Osteoblast (primary cell): ENCODE data around the gene RAB44. TPM values are rescaled to one million over a fixed set of nuclear protein-coding genes. Genes with fewer than 3 reads are reported as not detected.

Source experiments
- DNase-seq: peaks from one replicate; pipeline ENCODE4 v3.0.0; 2011; ENCODE audit warnings: low spot score, mixed read lengths; ENCODE audit not compliant: insufficient read length; ENCODE audit errors: missing footprints
- H2AFZ ChIP-seq: 2 replicates; pipeline ENCODE4 v1.6.0; 2011; ENCODE audit warnings: mild to moderate bottlenecking, low read length
- H3K27ac ChIP-seq: 2 replicates; pipeline ENCODE4 v1.5.1; 2011; ENCODE audit warnings: mild to moderate bottlenecking, low read depth, low read length, moderate library complexity
- H3K27me3 ChIP-seq: 2 replicates; pipeline ENCODE4 v1.6.0; 2012; ENCODE audit warnings: mild to moderate bottlenecking, control low read depth, inconsistent platforms, low read length, moderate library complexity; ENCODE audit not compliant: insufficient read depth
- H3K36me3 ChIP-seq: 2 replicates; pipeline ENCODE4 v1.5.1; 2011; ENCODE audit warnings: mild to moderate bottlenecking, low read length, control low read depth, moderate library complexity; ENCODE audit not compliant: insufficient read depth
- H3K4me1 ChIP-seq: 2 replicates; pipeline ENCODE4 v1.5.1; 2011; ENCODE audit warnings: mild to moderate bottlenecking, low read length, control low read depth, moderate library complexity; ENCODE audit not compliant: insufficient read depth
- H3K4me2 ChIP-seq: 2 replicates; pipeline ENCODE4 v1.6.0; 2011; ENCODE audit warnings: mild to moderate bottlenecking, low read length; ENCODE audit not compliant: insufficient read depth
- H3K4me3 ChIP-seq: fragments of 200-600 bp; sonication (generic); 3 replicates; pipeline ENCODE4 v1.5.1; 2012; ENCODE audit warnings: mild to moderate bottlenecking, low read length, inconsistent platforms; ENCODE audit not compliant: insufficient read depth
- H3K79me2 ChIP-seq: 2 replicates; pipeline ENCODE4 v1.6.0; 2012; ENCODE audit warnings: mild to moderate bottlenecking, low read length, control low read depth, inconsistent platforms; ENCODE audit not compliant: insufficient read depth
- H3K9me3 ChIP-seq: 2 replicates; pipeline ENCODE4 v1.5.1; 2011; ENCODE audit warnings: low read depth, low read length, control low read depth
- H4K20me1 ChIP-seq: 2 replicates; pipeline ENCODE4 v1.6.0; 2012; ENCODE audit warnings: mild to moderate bottlenecking, low read length, control low read depth; ENCODE audit not compliant: insufficient read depth
- total RNA-seq: library from RNA; depleted of rRNA; stranded (reverse); fragments of >200 nt; gene quantifications from 2 replicates; pipeline ENCODE4 v1.2.3, GENCODE V29; 2012
- TF ChIP-seq, protein P1 (sequence below): IDR thresholded peaks from 2 replicates; pipeline ENCODE4 v1.5.1; 2011; ENCODE audit warnings: mild to moderate bottlenecking, low read depth, low read length, moderate library complexity; ENCODE audit errors: extremely low read depth

Gene RAB44
- total RNA-seq, 1 donor = 0.36 TPM

DNA sequence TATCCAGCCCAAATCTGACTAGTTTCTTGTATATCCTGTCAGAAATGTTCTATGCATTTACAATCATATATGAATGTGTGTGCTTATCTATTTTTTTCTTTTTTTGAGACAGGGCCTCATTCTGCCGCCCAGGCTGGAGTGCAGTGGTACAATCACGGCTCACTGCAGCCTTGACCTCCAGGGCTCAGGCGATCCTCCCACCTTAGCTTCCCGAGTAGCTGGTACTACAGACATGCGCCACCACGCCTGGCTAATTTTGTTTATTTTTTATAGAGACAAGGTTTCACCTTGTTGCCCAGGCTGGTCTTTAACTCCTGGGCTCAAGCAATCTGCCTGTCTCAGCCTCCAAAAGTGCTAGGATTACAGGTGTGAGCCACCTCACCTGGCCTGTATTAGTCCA, 3.0 kb upstream of the RAB44 start:
- Histone ChIP-seq H3K4me3 (no peak overlapping the region), H2AFZ (no peak overlapping the region), H3K4me1 (no peaks in the 10 kb centered on the region), H3K27me3 (no peaks in the 10 kb centered on the region), H4K20me1 (no peaks in the 10 kb centered on the region), H3K9me3 (no peaks in the 10 kb centered on the region), H3K79me2 (no peaks in the 10 kb centered on the region), H3K4me2 (no peak overlapping the region), H3K36me3 (no peaks in the 10 kb centered on the region), H3K27ac (no peak overlapping the region)
- TF ChIP-seq, protein P1, sequence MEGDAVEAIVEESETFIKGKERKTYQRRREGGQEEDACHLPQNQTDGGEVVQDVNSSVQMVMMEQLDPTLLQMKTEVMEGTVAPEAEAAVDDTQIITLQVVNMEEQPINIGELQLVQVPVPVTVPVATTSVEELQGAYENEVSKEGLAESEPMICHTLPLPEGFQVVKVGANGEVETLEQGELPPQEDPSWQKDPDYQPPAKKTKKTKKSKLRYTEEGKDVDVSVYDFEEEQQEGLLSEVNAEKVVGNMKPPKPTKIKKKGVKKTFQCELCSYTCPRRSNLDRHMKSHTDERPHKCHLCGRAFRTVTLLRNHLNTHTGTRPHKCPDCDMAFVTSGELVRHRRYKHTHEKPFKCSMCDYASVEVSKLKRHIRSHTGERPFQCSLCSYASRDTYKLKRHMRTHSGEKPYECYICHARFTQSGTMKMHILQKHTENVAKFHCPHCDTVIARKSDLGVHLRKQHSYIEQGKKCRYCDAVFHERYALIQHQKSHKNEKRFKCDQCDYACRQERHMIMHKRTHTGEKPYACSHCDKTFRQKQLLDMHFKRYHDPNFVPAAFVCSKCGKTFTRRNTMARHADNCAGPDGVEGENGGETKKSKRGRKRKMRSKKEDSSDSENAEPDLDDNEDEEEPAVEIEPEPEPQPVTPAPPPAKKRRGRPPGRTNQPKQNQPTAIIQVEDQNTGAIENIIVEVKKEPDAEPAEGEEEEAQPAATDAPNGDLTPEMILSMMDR = no peak
- no peak for DNase-seq

DNA sequence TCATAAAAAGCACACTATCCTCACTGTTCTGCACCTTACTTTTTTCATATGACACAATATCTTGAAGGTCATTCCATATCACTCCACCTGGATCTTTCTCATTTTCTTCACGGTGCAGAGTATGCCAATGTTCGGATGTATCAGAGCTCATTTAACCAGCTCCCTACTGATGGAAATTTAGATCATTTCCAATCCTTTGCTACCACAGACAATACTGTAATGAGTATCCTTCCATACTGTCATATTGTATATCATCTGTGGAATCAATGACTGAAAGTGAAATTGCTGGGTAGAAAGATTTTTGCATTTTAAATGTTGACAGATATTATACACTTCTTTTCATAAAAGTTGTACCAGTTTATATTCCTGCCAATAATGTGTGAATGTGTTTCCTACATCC, 2.2 kb upstream of the RAB44 start:
- H3K79me2 ChIP-seq = no peaks in the 10 kb centered on the region
- TF ChIP-seq, protein P1 = no peak
- no peaks in the 10 kb centered on the region for H3K36me3 ChIP-seq
- no peaks in the 10 kb centered on the region for H3K4me1 ChIP-seq
- H3K27me3 ChIP-seq = no peaks in the 10 kb centered on the region
- no peak overlapping the region for H3K27ac ChIP-seq
- no peak for DNase-seq
- H3K9me3 ChIP-seq = no peaks in the 10 kb centered on the region
- no peaks in the 10 kb centered on the region for H4K20me1 ChIP-seq
- H3K4me3 ChIP-seq = no peak overlapping the region
- H3K4me2 ChIP-seq = no peak overlapping the region
- H2AFZ ChIP-seq = no peak overlapping the region

DNA sequence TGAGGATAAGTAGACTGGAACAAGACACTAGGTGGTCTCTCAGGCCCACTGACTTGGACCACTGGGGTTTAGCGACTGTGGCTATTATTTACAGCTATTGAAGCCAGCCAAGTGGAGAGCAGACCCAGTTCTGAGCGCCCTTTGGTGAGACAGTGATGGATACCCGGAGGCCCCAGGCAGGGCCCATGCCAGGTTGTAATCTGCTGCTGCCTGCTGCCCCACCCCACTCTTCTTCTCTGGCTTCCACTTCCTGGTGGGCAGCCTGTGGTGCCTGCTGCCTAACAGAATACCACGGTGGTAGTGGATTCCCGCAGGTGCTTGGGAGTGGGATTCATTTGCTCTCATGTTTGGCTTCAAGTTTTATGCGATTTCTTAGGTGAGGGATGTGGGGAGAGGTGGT, 570 bp downstream of the RAB44 start:
- no peak overlapping the region for H3K27ac ChIP-seq
- TF ChIP-seq, protein P1 = no peak

DNA sequence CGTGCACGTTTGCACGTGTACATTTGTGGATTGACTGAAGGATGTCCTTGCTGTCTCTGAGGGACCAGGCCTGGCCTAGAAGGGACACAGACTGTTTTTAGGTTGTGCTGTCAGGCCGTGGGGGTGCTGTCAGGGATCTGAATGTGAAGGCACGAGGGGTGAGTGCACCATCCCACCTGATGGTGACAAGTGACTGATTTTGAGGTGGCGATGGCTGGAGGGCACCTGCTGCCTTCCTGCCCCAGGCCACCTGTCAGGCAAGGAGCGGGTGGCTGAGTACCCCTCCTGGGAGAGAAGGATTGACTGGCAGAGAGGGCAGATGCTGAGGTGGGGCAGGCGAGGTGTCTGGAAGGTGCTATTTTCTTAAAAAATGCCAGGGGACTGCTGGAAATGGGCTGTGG, 1.2 kb downstream of the RAB44 start:
- no peaks in the 10 kb centered on the region for H3K9me3 ChIP-seq
- no peaks in the 10 kb centered on the region for H3K36me3 ChIP-seq
- no peak overlapping the region for H2AFZ ChIP-seq
- H3K4me1 ChIP-seq = peaks cover 6% of the 10 kb centered on the region
- TF ChIP-seq, protein P1 = no peak
- no peak for DNase-seq
- no peak overlapping the region for H3K4me3 ChIP-seq
- H4K20me1 ChIP-seq = no peaks in the 10 kb centered on the region
- H3K27ac ChIP-seq = no peak overlapping the region
- no peaks in the 10 kb centered on the region for H3K27me3 ChIP-seq
- no peak overlapping the region for H3K4me2 ChIP-seq
- H3K79me2 ChIP-seq = no peaks in the 10 kb centered on the region

More for the DNA sequence above, 570 bp downstream of the RAB44 start:
- H3K4me3 ChIP-seq = no peak overlapping the region
- DNase-seq = no peak
- no peaks in the 10 kb centered on the region for H4K20me1 ChIP-seq
- no peak overlapping the region for H2AFZ ChIP-seq
- H3K4me1 ChIP-seq = peaks cover 6% of the 10 kb centered on the region
- no peak overlapping the region for H3K4me2 ChIP-seq
- H3K27me3 ChIP-seq = no peaks in the 10 kb centered on the region
- H3K79me2 ChIP-seq = no peaks in the 10 kb centered on the region
- H3K9me3 ChIP-seq = no peaks in the 10 kb centered on the region
- no peaks in the 10 kb centered on the region for H3K36me3 ChIP-seq
